RPMI7951 (cell line): ENCODE results near the gene CIAO3. TPM values are rescaled to one million over a fixed set of nuclear protein-coding genes. Genes with fewer than 3 reads are reported as not detected.

Source experiments
- DNase-seq: peaks from one replicate; pipeline ENCODE4 v3.0.0-alpha.2; 2012; ENCODE audit warnings: low read depth
- total RNA-seq: library from RNA; depleted of rRNA; stranded (reverse); fragments of >200 nt; shearing (Covaris generic); gene quantifications from 2 replicates; pipeline ENCODE4 v1.2.3, GENCODE V29; 2014

Gene CIAO3
- total RNA-seq, 1 experiment from 2014 or later = 21.7 TPM

GRCh38 chr16:735982-736453 is 4.8 kb downstream of the CIAO3 start:
- no peak for DNase-seq

DNA sequence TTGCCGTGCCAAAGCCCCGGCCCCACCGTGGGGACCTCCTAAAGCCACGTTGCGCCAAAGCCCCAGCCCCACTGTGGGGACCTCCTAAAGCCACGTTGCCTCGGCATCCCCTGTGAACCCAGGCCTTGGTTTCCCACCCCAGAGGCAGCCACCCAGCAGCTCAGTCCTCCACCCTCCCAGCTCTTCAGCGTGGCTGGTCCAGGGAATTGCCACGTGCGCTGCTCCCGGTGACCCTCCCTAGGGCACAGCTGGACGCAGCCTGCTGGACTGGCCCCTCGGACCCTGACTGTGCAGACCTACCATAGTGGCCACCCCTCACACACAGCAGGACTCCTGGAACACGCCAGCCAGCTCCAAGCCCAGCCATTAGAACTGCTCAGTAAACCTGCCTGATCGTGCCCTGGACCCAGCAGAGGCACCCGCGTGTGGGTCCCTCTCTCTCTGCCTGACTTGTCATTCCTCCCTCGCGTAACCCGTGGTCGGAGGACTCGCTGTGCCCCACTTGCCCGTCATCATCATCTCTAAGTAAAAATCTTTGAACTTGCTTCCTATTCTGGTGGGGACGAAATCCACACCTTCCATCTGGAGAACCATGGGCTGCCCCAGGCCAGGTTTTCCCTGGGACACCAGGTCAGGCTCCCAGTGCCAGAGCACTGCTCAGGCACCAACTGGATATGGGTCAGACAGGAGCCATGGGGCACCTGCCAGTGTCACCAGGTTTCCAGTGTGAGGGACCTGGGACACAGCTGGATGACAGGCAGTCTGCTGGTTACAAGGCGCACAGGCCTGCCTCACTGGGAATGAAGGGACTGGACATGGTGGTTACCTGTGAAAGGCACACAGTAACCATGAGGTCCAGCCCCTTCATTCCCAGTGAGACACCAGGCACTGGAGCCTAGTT is 5.6 kb downstream of the CIAO3 start:
- DNase-seq = no peak

DNA sequence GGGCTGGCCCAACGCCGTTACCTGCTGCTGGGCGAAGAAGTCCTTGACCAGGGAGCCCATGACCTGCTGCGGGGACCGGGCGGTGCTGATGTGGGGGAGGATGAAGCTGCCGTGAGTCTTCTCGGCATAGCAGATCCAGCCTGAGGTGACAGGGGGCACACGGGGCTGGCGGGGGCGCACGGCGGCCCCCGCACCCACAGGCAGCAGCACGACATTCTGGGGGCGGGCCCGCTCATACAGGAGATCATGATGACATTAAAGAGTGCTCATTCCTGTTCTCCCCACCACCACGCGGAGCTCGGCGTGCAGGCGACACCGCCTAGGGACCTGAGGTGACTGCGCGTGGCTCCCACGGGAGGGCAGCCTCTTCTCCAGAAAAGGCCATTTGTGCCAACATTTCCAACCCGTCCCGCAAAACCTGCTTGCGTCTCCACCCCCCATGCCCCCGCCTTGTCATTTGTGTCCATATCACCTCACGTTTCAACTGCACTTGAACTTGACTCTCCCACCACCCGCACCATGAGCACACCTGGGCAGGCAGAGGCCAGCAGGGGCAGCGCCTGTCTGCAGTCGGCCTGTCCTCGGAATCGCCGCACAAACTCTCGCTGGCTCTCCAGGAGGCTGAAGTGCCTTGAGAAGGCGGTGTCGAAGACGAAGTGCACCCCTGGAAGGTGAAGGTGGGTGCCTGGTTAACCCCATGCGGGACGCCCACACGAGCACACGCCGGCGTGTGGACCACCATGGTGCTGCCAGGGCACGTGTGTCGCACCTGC is 6.4 kb downstream of the CIAO3 start:
- no peak for DNase-seq

GRCh38 chr16:733382-734207 is 7.2 kb downstream of the CIAO3 start:
- no peak for DNase-seq

- DNase-seq = no peak
Observed at GRCh38 chr16:732936-733335, 7.9 kb downstream of the CIAO3 start.

- no peak for DNase-seq
Observed at GRCh38 chr16:732332-732731, 8.5 kb downstream of the CIAO3 start.

GRCh38 chr16:730666-731509 is 9.9 kb downstream of the CIAO3 start:
- DNase-seq = no peak

GRCh38 chr16:729768-730665 is 10.8 kb downstream of the CIAO3 start:
- DNase-seq = no peak

DNA sequence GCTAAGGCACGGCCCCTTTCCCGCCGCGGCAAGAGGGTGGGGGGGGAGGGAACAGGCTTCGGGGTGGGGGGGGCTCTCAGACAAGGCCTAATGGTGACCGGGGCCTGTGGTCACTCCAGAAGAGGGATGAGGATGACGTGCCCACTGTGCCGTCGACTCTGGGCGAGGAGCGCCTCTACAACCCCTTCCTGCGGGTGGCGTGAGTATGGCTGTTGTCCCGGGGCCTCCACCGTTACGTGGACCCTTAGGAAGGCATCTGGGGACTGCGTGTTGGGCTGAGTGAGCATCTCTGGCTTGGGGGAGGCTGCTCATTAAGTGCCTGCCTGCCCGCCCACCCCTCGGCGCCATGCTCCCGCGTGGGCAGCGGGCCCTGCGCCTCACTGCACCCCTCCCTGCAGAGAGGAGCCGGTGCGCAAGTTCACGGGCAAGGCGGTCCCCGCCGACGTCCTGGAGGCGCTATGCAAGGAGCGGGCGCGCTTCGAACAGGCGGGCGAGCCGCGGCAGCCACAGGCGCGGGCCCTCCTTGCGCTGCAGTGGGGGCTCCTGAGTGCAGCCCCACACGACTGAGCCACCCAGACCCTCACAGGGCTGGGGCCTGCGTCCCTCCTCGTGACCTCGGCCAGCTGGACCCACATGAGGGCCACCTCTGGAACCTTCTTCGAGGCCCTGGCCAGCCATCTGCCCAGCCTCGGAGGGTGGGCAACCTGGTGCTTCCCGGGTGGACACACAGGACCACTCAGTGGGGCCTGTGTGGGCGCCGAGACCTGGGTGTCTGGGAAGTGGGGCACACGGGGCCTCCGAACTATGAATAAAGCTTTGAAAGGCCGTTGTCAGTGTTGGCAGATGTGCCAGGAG is 11.7 kb downstream of the CIAO3 start:
- no peak for DNase-seq

GRCh38 chr16:728131-728889 is 12.5 kb downstream of the CIAO3 start:
- peak; percentile 79 for DNase-seq

GRCh38 chr16:727291-727977 is 13.4 kb downstream of the CIAO3 start:
- DNase-seq = no peak

GRCh38 chr16:726438-727290 is 14.1 kb downstream of the CIAO3 start, which contains the start of the genes CCDC78 and HAGHL:
TSS of gene CCDC78 (minus strand) at chr16:726443. CDS start at chr16:726367, 76 bp downstream.
TSS of gene HAGHL (plus strand) at chr16:727106. CDS start at chr16:727510, 404 bp downstream.
- peak; percentile 34 for DNase-seq

- DNase-seq = no peak
Observed at GRCh38 chr16:726188-726437, 14.7 kb downstream of the CIAO3 start.

GRCh38 chr16:725463-726187 is 15.2 kb downstream of the CIAO3 start:
- no peak for DNase-seq

GRCh38 chr16:725041-725376 is 15.8 kb downstream of the CIAO3 start:
- no peak for DNase-seq
